ENCODE data around the gene E4F1.

E4F1 gene

GRCh38 chr16:2188395-2188794 lies 35.0 kb upstream of the E4F1 start:
- no peaks in the 10 kb centered on the region for H3K4me1 ChIP-seq
- no peak overlapping the region for H3K4me2 ChIP-seq (ENCODE audit: low read length)
- no peaks in the 10 kb centered on the region for H3K9me3 ChIP-seq (ENCODE audit: control insufficient read depth, low read length)
- no peaks in the 10 kb centered on the region for H3K79me2 ChIP-seq
- no peaks in the 10 kb centered on the region for H3K36me3 ChIP-seq (ENCODE audit: control insufficient read depth, insufficient read depth, low read length)
- H2AFZ ChIP-seq, result no peak overlapping the region
- H3K27me3 ChIP-seq (ENCODE audit: control insufficient read depth, insufficient read depth, low read length), result no peaks in the 10 kb centered on the region
- H3K9ac ChIP-seq, result no peak overlapping the region
- H3K4me3 ChIP-seq (ENCODE audit: low read depth, low read length), result no peak overlapping the region
- no peak overlapping the region for H3K27ac ChIP-seq
- no peak for TF ChIP-seq CTCF (IDR thresholded peaks at IDR 0.05)

GRCh38 chr16:2189252-2189893 lies 34.0 kb upstream of the E4F1 start:
- Histone ChIP-seq H3K79me2 (no peaks in the 10 kb centered on the region), H3K9ac (no peak overlapping the region), H3K4me2 (ENCODE audit: low read length) (no peak overlapping the region), H3K4me1 (no peaks in the 10 kb centered on the region), H3K27ac (no peak overlapping the region), H3K36me3 (ENCODE audit: control insufficient read depth, insufficient read depth, low read length) (no peaks in the 10 kb centered on the region), H3K4me3 (ENCODE audit: low read depth, low read length) (no peak overlapping the region), H3K9me3 (ENCODE audit: control insufficient read depth, low read length) (no peaks in the 10 kb centered on the region), H2AFZ (no peak overlapping the region), H3K27me3 (ENCODE audit: control insufficient read depth, insufficient read depth, low read length) (no peaks in the 10 kb centered on the region)
- no peak for TF ChIP-seq CTCF (IDR thresholded peaks at IDR 0.05)

- Histone ChIP-seq H3K27me3 (ENCODE audit: control insufficient read depth, insufficient read depth, low read length) (no peaks in the 10 kb centered on the region), H3K79me2 (peaks cover 2% of the 10 kb centered on the region), H3K4me2 (ENCODE audit: low read length) (no peak overlapping the region), H3K9ac (no peak overlapping the region), H3K27ac (no peak overlapping the region), H3K4me3 (ENCODE audit: low read depth, low read length) (no peak overlapping the region), H2AFZ (no peak overlapping the region), H3K9me3 (ENCODE audit: control insufficient read depth, low read length) (no peaks in the 10 kb centered on the region), H3K36me3 (ENCODE audit: control insufficient read depth, insufficient read depth, low read length) (no peaks in the 10 kb centered on the region), H3K4me1 (peaks cover 3% of the 10 kb centered on the region)
- TF ChIP-seq CTCF (IDR thresholded peaks at IDR 0.05), result no peak
Measured at GRCh38 chr16:2190002-2190658, 33.3 kb upstream of the E4F1 start.

GRCh38 chr16:2190659-2191445 lies 32.5 kb upstream of the E4F1 start:
- no peak overlapping the region for H3K27ac ChIP-seq
- no peak overlapping the region for H3K9ac ChIP-seq
- no peak overlapping the region for H2AFZ ChIP-seq
- H3K4me1 ChIP-seq, result peaks cover 7% of the 10 kb centered on the region
- TF ChIP-seq CTCF (IDR thresholded peaks at IDR 0.05), result no peak
- H3K4me3 ChIP-seq (ENCODE audit: low read depth, low read length), result no peak overlapping the region
- peaks cover 2% of the 10 kb centered on the region for H3K79me2 ChIP-seq
- no peaks in the 10 kb centered on the region for H3K27me3 ChIP-seq (ENCODE audit: control insufficient read depth, insufficient read depth, low read length)
- H3K4me2 ChIP-seq (ENCODE audit: low read length), result no peak overlapping the region
- no peaks in the 10 kb centered on the region for H3K9me3 ChIP-seq (ENCODE audit: control insufficient read depth, low read length)
- no peaks in the 10 kb centered on the region for H3K36me3 ChIP-seq (ENCODE audit: control insufficient read depth, insufficient read depth, low read length)

All from parathyroid adenoma (tissue), 2 donors.